GM12878 (cell line): ENCODE measurements around the gene CHST2. TPM values are rescaled to one million over a fixed set of nuclear protein-coding genes. Genes with fewer than 3 reads are reported as not detected.

Experiments
- ATAC-seq: fragments of 200-7000 bp; cut with Tn5 transposase; 3 replicates; pipeline ENCODE4 v1.9.1; 2020; ENCODE audit warnings: mild to moderate bottlenecking, moderate library complexity
- BruUV-seq: library from RNA; stranded (reverse); fragments of 400-500 nt; replicated peaks from 2 replicates; lab custom pipeline; 2021; lab: Mats Ljungman, UMichigan
- CTCF ChIA-PET: fragments of 300-600 bp; sonication (Branson Sonifier 250); formaldehyde crosslinking; extraction: SDS; loops from one replicate; lab custom pipeline; 2021; ENCODE audit warnings: inconsistent platforms; lab: Yijun Ruan, JAX
- POLR2A ChIA-PET: fragments of 350-600 bp; formaldehyde crosslinking; extraction: SDS; loops from one replicate; lab custom pipeline; 2021; ENCODE audit warnings: inconsistent platforms; lab: Charles Lee
- RAD21 ChIA-PET: fragments of 300-600 bp; sonication (Branson Sonifier 250); formaldehyde crosslinking; loops from one replicate; lab custom pipeline; 2023; ENCODE audit warnings: antibody characterized with exemption; ENCODE audit not compliant: unreplicated experiment; lab: Charles Lee
- SMC1A ChIA-PET: fragments of 300-600 bp; sonication (Branson Sonifier 250); formaldehyde crosslinking; loops from one replicate; lab custom pipeline; 2023; ENCODE audit not compliant: unreplicated experiment, uncharacterized antibody; lab: Charles Lee
- DNase-seq: peaks from one replicate; pipeline ENCODE4 v3.0.0-alpha.2; 2011; ENCODE audit warnings: low read depth, low spot score
- FAIRE-seq: peaks from 3 replicates; lab custom pipeline; 2011; peaks lifted over from hg19 to GRCh38; lab: Jason Lieb, UNC
- H2AFZ ChIP-seq: 2 replicates; pipeline ENCODE4 v1.6.0; 2011; ENCODE audit warnings: low read depth, low read length, control low read depth; ENCODE audit not compliant: control insufficient read depth
- H3K27ac ChIP-seq: 2 replicates; pipeline ENCODE4 v1.5.1; 2011; ENCODE audit warnings: control low read depth; ENCODE audit not compliant: control insufficient read depth, insufficient read depth
- H3K27me3 ChIP-seq, 2 experiments: replicated peaks in 1 of 2; 2 replicates each; pipeline versions ENCODE4 v1.6.0 to v1.6.1; 2011; ENCODE audit warnings: low read length in 1 of 2; ENCODE audit not compliant: control insufficient read depth in 2 of 2, insufficient read depth in 2 of 2
- H3K36me3 ChIP-seq, 2 experiments: 2 replicates each; pipeline ENCODE4 v1.5.1; 2011; ENCODE audit warnings: low read length in 1 of 2; ENCODE audit not compliant: control insufficient read depth in 2 of 2, insufficient read depth in 2 of 2
- H3K4me1 ChIP-seq: 2 replicates; pipeline ENCODE4 v1.6.1; 2011; ENCODE audit warnings: mild to moderate bottlenecking, low read length, moderate library complexity, mixed read lengths; ENCODE audit not compliant: control insufficient read depth, insufficient read depth
- H3K4me2 ChIP-seq: 2 replicates; pipeline ENCODE4 v1.6.0; 2011; ENCODE audit warnings: control low read depth; ENCODE audit not compliant: control insufficient read depth, insufficient read depth
- H3K4me3 ChIP-seq: fragments of 200-600 bp; sonication (generic); 2 replicates; pipeline ENCODE4 v1.5.1; 2016
- H3K79me2 ChIP-seq: 2 replicates; pipeline ENCODE4 v1.6.0; 2011; ENCODE audit warnings: low read length; ENCODE audit not compliant: control insufficient read depth, insufficient read depth
- H3K9ac ChIP-seq: 2 replicates; pipeline ENCODE4 v1.8.0; 2011; ENCODE audit warnings: low read length, control low read depth, mixed read lengths; ENCODE audit not compliant: control insufficient read depth, insufficient read depth
- H3K9me3 ChIP-seq: replicated peaks from 3 replicates; pipeline ENCODE4 v1.5.1; 2011; ENCODE audit warnings: mild to moderate bottlenecking, low read length; ENCODE audit not compliant: control insufficient read depth, insufficient read depth
- H4K20me1 ChIP-seq: 2 replicates; pipeline ENCODE4 v1.6.0; 2011; ENCODE audit not compliant: control insufficient read depth, insufficient read depth
- CBFB ChIP-seq: IDR thresholded peaks from 2 replicates; pipeline ENCODE4 v1.6.1; 2016; ENCODE audit warnings: antibody characterized with exemption, low read depth
- CBX5 ChIP-seq: sonication (generic); IDR thresholded peaks from 2 replicates; pipeline ENCODE4 v1.6.1; 2016; ENCODE audit warnings: low read depth, moderate library complexity, mild to moderate bottlenecking, inconsistent platforms
- CTCF ChIP-seq, 3 experiments: IDR thresholded peaks in 2 of 3; conservative IDR thresholded peaks in 1 of 3; 2 replicates each; pipeline ENCODE4 v1.5.1; 2011; ENCODE audit warnings: low read depth in 3 of 3, low read length in 3 of 3, mild to moderate bottlenecking in 3 of 3, control low read depth in 2 of 3, moderate library complexity in 2 of 3, inconsistent platforms in 1 of 3, mixed read lengths in 1 of 3; ENCODE audit not compliant: control insufficient read depth in 2 of 3, insufficient read depth in 1 of 3; ENCODE audit errors: extremely low read depth in 1 of 3
- IKZF2 ChIP-seq, 2 experiments: fragments of 450-650 bp; IDR thresholded peaks; 2 replicates each; pipeline ENCODE4 v1.6.1; 2017; ENCODE audit warnings: mild to moderate bottlenecking in 2 of 2, moderate library complexity in 2 of 2
- MEF2B ChIP-seq: fragments of 450-650 bp; IDR thresholded peaks from 2 replicates; pipeline ENCODE4 v1.6.1; 2018; ENCODE audit warnings: mild to moderate bottlenecking, moderate library complexity; ENCODE audit not compliant: partially characterized antibody, poor library complexity, severe bottlenecking
- MTA2 ChIP-seq: fragments of 450-650 bp; IDR thresholded peaks from 2 replicates; pipeline ENCODE4 v1.6.1; 2016; ENCODE audit warnings: low read depth, mild to moderate bottlenecking, moderate library complexity
- NFIC ChIP-seq: IDR thresholded peaks from 2 replicates; pipeline ENCODE4 v1.6.1; 2012; ENCODE audit warnings: low read depth, mild to moderate bottlenecking, inconsistent platforms, low read length, moderate library complexity
- NR2C1 ChIP-seq: fragments of 450-650 bp; IDR thresholded peaks from 2 replicates; pipeline ENCODE4 v1.6.1; 2017; ENCODE audit warnings: antibody characterized with exemption, mild to moderate bottlenecking, moderate library complexity
- NR2F1 ChIP-seq: fragments of 450-650 bp; conservative IDR thresholded peaks from 2 replicates; pipeline ENCODE4 v1.6.1; 2017; ENCODE audit warnings: mild to moderate bottlenecking
- RAD21 ChIP-seq: IDR thresholded peaks from 2 replicates; pipeline ENCODE4 v1.6.1; 2011; ENCODE audit warnings: mild to moderate bottlenecking, low read depth, low read length, moderate library complexity; ENCODE audit not compliant: insufficient read depth
- RB1 ChIP-seq: fragments of 450-650 bp; formaldehyde crosslinking; IDR thresholded peaks from 2 replicates; pipeline ENCODE4 v1.6.1; 2017; ENCODE audit warnings: mild to moderate bottlenecking, borderline replicate concordance
- RUNX3 ChIP-seq: IDR thresholded peaks from 2 replicates; pipeline ENCODE4 v1.6.1; 2012; ENCODE audit warnings: low read length, inconsistent platforms
- SMAD1 ChIP-seq: fragments of 450-650 bp; IDR thresholded peaks from 2 replicates; pipeline ENCODE4 v1.6.1; 2018; ENCODE audit warnings: mild to moderate bottlenecking, low read depth; ENCODE audit not compliant: partially characterized antibody
- ZNF592 ChIP-seq: fragments of 450-650 bp; IDR thresholded peaks from 2 replicates; pipeline ENCODE4 v1.6.1; 2017; ENCODE audit warnings: mild to moderate bottlenecking, moderate library complexity
- WGBS: methylation state at CpG from one replicate; pipeline ENCODE4 v1.1.6; 2016; ENCODE audit warnings: low lambda C conversion rate; ENCODE audit not compliant: insufficient replicate concordance, insufficient coverage; ENCODE audit errors: missing lambda C conversion rate; 5-methylcytosine and 5-hydroxymethylcytosine counted together
- in situ Hi-C: fragments of 300-500 bp; cut with MboI; formaldehyde crosslinking; loops from 9 replicates; pipeline ENCODE4 v1.14.3; 2018; ENCODE audit warnings: mixed read lengths
- intact Hi-C: fragments of 100-400 bp; cut with micrococcal nuclease; formaldehyde crosslinking; loops from one replicate; pipeline ENCODE4 v1.14.2; 2022; ENCODE audit not compliant: unreplicated experiment
- polyA plus RNA-seq, 11 experiments: library from polyadenylated mRNA; depleted of rRNA in 4 of 11; unstranded in 6 of 11; stranded (reverse) in 5 of 11; fragments of >200 nt; fragmentation: Nextera tagmentation in 4 of 11; fragmentation: Illumina TruSeq in 1 of 11; extraction: Ambion mirVana in 4 of 11; extraction: Trizol in 1 of 11; gene quantifications; 1 replicate in 1 of 11; 2 replicates in 10 of 11; pipeline versions ENCODE4 v1.2.1 to v1.2.3, GENCODE V29; 2011 to 2016; ENCODE audit warnings: inconsistent platforms in 2 of 11, missing spikeins in 2 of 11, low read depth in 1 of 11
- total RNA-seq, 4 experiments: library from RNA; depleted of rRNA in 3 of 4; stranded (reverse); fragments of >200 nt in 3 of 4; fragmentation: Illumina TruSeq in 1 of 4; extraction: Trizol in 1 of 4; gene quantifications; 2 replicates each; pipeline versions ENCODE4 v1.2.1 to v1.2.3, GENCODE V29; 2013 to 2021

The CHST2 gene
- total and polyA plus RNA-seq, 10 of the 15 experiments (the other 5 are each of a cell fraction or from before 2014, with no cell fraction given), result 1.6 to 37.2 (median 8.8) TPM

GRCh38 chr3:143171141-143171980 is 51.8 kb downstream of the CHST2 start:
- intact Hi-C loops, result loop anchor here (5.0 kb wide), 1 partner anchor 49 kb away; no protein-coding TSS in a partner anchor
- no TSS peak for BruUV-seq
- WGBS, result 3% methylated on average over 3 of the region's 3 CpGs
- ChIA-PET CTCF (interaction anchor here (1.2 to 1.7 kb wide), 3 partner anchors 10 to 50 kb away, joined by 4 to 8 read pairs (median 4); no protein-coding TSS in a partner anchor), POLR2A (interaction anchor here (1.5 kb wide), 1 partner anchor 14 kb away, joined by 5 read pairs; no protein-coding TSS in a partner anchor), RAD21 (interaction anchor here (1.0 to 2.9 kb wide), 6 partner anchors 17 to 58 kb away, joined by 3 to 17 read pairs (median 4); no protein-coding TSS in a partner anchor), SMC1A (interaction anchor here (0.9 to 5.9 kb wide), 14 partner anchors 9 to 498 kb away, joined by 3 to 39 read pairs (median 4); no protein-coding TSS in a partner anchor)
- DNase-seq (peak; percentile 77), FAIRE-seq (peak; percentile 76), ATAC-seq (peak; percentile 85)
- Histone ChIP-seq H3K4me3 (no peak overlapping the region), H2AFZ (peak overlapping the region; percentile 31), H3K4me1 (peaks cover 35% of the 10 kb centered on the region), H4K20me1 (no peaks in the 10 kb centered on the region), H3K4me2 (peak overlapping the region; percentile 74), H3K27ac (peak overlapping the region; percentile 82), H3K36me3 (no peaks in the 10 kb centered on the region), H3K27me3 (no peaks in the 10 kb centered on the region), H3K9ac (peak overlapping the region; percentile 45; the same call in 1 of the 2 replicates), H3K9me3 (peaks cover 10% of the 10 kb centered on the region; the same call in 2 of the 3 replicates), H3K79me2 (no peaks in the 10 kb centered on the region)
- in situ Hi-C loops, result no loop called here
- 0 out of 2 replicates have a peak, but pooled peaks have one; percentile 14 for TF ChIP-seq ZNF592
- TF ChIP-seq IKZF2 (IDR thresholded peaks at IDR 0.05), result peak; percentile 14 to 38; a peak in 2 of 4 replicates
- peak; percentile 27; the same call in 1 of the 2 replicates for TF ChIP-seq CBFB
- peak in 1 of 3 experiments; percentile 5; a peak in 1 of 6 replicates for TF ChIP-seq CTCF (IDR thresholded peaks at IDR 0.05 in 2 of 3, conservative IDR thresholded peaks at IDR 0.05 in 1 of 3; ENCODE audit: control insufficient read depth in 2 of 3, extremely low read depth in 1 of 3, insufficient read depth in 1 of 3, low read depth in 3 of 3, low read length in 3 of 3)
- 0 out of 2 replicates have a peak, but pooled peaks have one; percentile 11 for TF ChIP-seq NR2F1
- peak; percentile 36; the same call in 1 of the 2 replicates for TF ChIP-seq NFIC
- 0 out of 2 replicates have a peak, but pooled peaks have one; percentile 29 for TF ChIP-seq CBX5
- peak; percentile 6 for TF ChIP-seq SMAD1
- TF ChIP-seq MEF2B, result peak; percentile 21
- TF ChIP-seq MTA2, result peak; percentile 71
- no peak for TF ChIP-seq RB1
- TF ChIP-seq NR2C1, result peak; percentile 18; the same call in 1 of the 2 replicates
- TF ChIP-seq RAD21, result peak; percentile 14; the same call in 1 of the 2 replicates
- peak; percentile 80 for TF ChIP-seq RUNX3
